Mesothelial cell of epicardium (in vitro differentiated cells): ENCODE data around the gene RERE. TPM values are rescaled to one million over a fixed set of nuclear protein-coding genes. Genes with fewer than 3 reads are reported as not detected.

Source experiments
- DNase-seq, 2 experiments: peaks; one replicate each; pipeline ENCODE4 v3.0.0; 2021; ENCODE audit warnings: low spot score in 2 of 2; ENCODE audit not compliant: unreplicated experiment in 2 of 2
- H3K27ac Mint-ChIP-seq: 2 replicates; pipeline ENCODE4 v1.8.0; 2021; ENCODE audit warnings: mixed read lengths
- H3K27me3 Mint-ChIP-seq: 2 replicates; pipeline ENCODE4 v1.8.0; 2021; ENCODE audit warnings: low read depth, mixed read lengths
- H3K36me3 Mint-ChIP-seq: 2 replicates; pipeline ENCODE4 v1.8.0; 2021; ENCODE audit warnings: mixed read lengths
- H3K4me1 Mint-ChIP-seq: 2 replicates; pipeline ENCODE4 v1.8.0; 2021; ENCODE audit warnings: mixed read lengths
- H3K4me3 Mint-ChIP-seq: 2 replicates; pipeline ENCODE4 v1.8.0; 2021; ENCODE audit warnings: mild to moderate bottlenecking, moderate library complexity, mixed read lengths
- H3K9me3 Mint-ChIP-seq: 2 replicates; pipeline ENCODE4 v1.8.0; 2021; ENCODE audit warnings: mixed read lengths
- total RNA-seq: library from RNA; stranded (reverse); gene quantifications from 3 replicates; pipeline ENCODE4 v1.2.1, GENCODE V29; 2021
- TF ChIP-seq, protein P1 (sequence below): fragments of 200-600 bp; sonication (generic); IDR thresholded peaks from one replicate; pipeline ENCODE4 v1.5.0; 2021; ENCODE audit warnings: antibody characterized with exemption; ENCODE audit not compliant: unreplicated experiment

Gene RERE
- total RNA-seq, 1 donor from 2014 or later: 187 TPM

DNA sequence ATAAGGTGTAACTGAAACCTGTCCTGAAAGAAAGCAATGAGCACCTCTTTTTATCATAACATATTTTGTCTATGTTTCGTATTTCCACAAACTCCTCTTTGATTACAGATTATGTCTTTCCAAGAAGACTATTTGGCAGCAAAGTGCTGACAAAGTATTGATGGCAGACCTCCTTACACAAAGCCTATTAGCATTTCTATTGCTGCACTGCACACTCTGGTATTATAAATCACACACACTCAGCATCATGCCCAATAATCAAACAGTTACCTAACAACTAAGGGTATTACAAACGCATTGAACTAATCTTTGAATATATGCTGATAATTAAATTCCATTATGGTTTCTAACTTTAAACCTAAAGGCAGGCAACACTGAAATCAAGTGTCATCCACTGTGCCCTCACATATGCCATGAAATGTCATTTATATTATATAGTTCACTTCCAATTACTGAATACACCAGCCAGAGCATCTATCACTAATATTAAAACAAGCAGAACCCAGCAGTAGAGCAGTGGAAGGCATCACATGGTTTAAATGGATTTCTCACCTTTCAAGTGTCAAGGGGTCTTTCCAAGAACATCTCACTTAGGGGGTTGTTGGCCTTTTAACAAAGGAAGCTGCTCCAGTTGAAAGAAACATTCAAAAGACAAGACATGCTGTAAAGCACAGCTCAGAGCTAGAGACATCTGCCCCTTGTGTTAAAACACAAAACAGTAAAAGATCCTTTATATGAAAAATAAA, 239.1 kb downstream of the RERE start:
- TF ChIP-seq, protein P1, sequence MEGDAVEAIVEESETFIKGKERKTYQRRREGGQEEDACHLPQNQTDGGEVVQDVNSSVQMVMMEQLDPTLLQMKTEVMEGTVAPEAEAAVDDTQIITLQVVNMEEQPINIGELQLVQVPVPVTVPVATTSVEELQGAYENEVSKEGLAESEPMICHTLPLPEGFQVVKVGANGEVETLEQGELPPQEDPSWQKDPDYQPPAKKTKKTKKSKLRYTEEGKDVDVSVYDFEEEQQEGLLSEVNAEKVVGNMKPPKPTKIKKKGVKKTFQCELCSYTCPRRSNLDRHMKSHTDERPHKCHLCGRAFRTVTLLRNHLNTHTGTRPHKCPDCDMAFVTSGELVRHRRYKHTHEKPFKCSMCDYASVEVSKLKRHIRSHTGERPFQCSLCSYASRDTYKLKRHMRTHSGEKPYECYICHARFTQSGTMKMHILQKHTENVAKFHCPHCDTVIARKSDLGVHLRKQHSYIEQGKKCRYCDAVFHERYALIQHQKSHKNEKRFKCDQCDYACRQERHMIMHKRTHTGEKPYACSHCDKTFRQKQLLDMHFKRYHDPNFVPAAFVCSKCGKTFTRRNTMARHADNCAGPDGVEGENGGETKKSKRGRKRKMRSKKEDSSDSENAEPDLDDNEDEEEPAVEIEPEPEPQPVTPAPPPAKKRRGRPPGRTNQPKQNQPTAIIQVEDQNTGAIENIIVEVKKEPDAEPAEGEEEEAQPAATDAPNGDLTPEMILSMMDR: no peak
- Mint-ChIP-seq H3K27ac (peak overlapping the region; percentile 4), H3K4me1 (peaks cover 22% of the 10 kb centered on the region), H3K4me3 (no peak overlapping the region), H3K36me3 (no peaks in the 10 kb centered on the region), H3K9me3 (no peaks in the 10 kb centered on the region), H3K27me3 (no peaks in the 10 kb centered on the region)
- no peak for DNase-seq

DNA sequence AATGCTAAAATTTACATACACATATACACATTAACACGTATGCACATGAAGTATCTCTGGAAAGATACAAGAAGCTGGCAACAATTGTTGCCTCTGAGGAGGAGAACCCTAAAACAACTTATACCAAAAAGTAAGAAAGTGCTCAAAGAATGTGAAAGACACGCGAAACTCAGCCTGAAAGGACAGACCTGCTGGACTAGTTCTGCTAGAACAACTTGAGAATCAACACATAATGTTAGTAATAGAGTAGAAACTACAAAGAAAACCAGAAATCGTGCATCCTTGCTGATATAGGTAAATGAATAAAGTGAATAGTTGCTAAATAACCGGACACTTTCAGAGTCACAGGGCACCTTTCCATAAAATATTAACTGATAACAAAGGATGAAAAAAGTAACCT, 242.5 kb downstream of the RERE start:
- Mint-ChIP-seq H3K27me3 (no peaks in the 10 kb centered on the region), H3K4me3 (no peak overlapping the region), H3K4me1 (peaks cover 48% of the 10 kb centered on the region), H3K36me3 (no peaks in the 10 kb centered on the region), H3K27ac (peak overlapping the region; percentile 89), H3K9me3 (no peaks in the 10 kb centered on the region)
- no peak for DNase-seq
- TF ChIP-seq, protein P1: no peak

DNA sequence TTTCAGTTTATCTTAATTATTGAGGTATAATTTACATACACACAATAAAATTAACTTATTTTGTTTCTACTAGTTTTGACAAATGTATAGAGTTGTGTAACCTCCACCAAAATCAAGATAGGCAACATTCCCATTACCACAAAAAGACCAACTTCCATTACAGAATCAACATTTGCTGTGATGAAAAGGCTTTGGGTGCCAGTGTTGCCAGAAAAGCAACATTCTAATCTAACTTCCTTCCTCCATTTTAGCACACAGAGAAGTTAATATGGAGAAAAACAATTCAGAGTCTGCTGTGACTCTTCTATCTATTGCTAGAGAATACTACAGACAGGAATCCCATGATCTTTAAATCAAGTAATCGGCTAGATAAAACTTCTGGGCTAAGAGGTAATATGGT, 245.3 kb downstream of the RERE start:
- no peaks in the 10 kb centered on the region for H3K27me3 Mint-ChIP-seq
- DNase-seq: no peak
- peaks cover 47% of the 10 kb centered on the region for H3K4me1 Mint-ChIP-seq
- no peaks in the 10 kb centered on the region for H3K9me3 Mint-ChIP-seq
- no peak overlapping the region for H3K4me3 Mint-ChIP-seq
- TF ChIP-seq, protein P1: no peak
- H3K27ac Mint-ChIP-seq: peak overlapping the region; percentile 95
- no peaks in the 10 kb centered on the region for H3K36me3 Mint-ChIP-seq

DNA sequence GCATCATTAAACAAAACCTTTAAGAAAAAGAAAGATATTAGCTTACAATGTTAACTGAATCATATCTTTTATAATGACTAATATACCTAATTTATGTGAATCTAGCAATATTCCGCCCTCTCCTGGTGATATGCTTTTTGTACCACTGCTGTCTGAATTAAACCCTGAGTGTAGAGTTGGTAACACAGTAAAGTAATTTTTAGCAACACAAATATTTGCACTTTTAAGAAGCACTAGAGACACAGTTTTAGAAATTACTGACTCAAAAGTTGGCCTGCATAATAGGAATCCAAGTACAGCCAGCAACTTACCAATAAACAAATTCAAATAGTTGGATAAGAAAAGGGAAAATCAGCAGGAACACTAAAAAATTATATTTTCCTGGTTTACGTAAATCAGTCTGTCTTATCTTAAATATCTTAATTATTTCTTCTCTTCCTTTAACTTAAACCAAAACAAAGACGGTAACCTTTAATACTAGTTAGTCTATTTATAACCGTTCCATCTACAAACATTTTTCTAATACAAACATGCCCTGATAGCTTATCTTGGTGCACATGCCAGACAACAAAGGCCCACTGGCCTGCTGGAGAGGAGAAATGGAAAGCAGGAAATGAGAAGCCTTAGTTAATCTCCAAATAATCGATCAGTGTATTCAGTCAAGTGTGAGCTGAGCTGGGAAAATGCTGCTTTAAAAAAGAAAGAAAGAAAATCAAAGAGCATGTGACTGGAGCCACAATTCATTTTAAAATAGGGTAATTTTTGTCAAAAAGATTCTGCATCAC, 246.0 kb downstream of the RERE start:
- Mint-ChIP-seq H3K9me3 (no peaks in the 10 kb centered on the region), H3K4me1 (peaks cover 46% of the 10 kb centered on the region), H3K4me3 (no peak overlapping the region), H3K27ac (peak overlapping the region; percentile 95), H3K27me3 (no peaks in the 10 kb centered on the region), H3K36me3 (no peaks in the 10 kb centered on the region)
- TF ChIP-seq, protein P1: peak; percentile 25
- DNase-seq: no peak

DNA sequence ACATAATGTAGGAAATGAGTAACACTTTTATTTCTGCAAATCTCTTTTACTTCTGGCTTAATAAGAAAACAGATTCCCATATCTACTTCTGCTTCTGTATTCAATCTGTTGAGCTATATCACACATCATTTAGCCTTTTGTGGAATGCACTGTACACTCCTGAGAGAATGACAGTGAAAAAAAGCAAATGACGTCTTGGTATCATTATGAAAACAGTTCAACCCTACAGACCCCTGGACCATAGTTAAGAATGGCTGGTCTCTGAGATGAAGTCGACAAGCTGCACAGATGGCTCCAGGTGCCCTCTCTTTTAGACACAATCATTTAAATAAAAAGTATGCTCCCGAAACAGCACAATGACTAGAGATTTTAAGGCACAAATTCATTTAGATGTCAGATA, 247.0 kb downstream of the RERE start:
- no peaks in the 10 kb centered on the region for H3K9me3 Mint-ChIP-seq
- TF ChIP-seq, protein P1: no peak
- no peak overlapping the region for H3K4me3 Mint-ChIP-seq
- H3K27me3 Mint-ChIP-seq: no peaks in the 10 kb centered on the region
- peaks cover 2% of the 10 kb centered on the region for H3K36me3 Mint-ChIP-seq
- DNase-seq: no peak
- H3K4me1 Mint-ChIP-seq: peaks cover 38% of the 10 kb centered on the region
- peak overlapping the region; percentile 95 for H3K27ac Mint-ChIP-seq
